Hepatic stellate cell (primary cell): Measurements from ENCODE around the gene NBPF1.
"Not testable (repeated sequence)": the region's sequence is repeated elsewhere in the genome, so short reads cannot be mapped to it uniquely, and the experiment has no call there.

Source experiments
- DNase-seq: peaks from one replicate; pipeline ENCODE4 v3.0.0; 2011; ENCODE audit warnings: low spot score

NBPF1 gene

DNA sequence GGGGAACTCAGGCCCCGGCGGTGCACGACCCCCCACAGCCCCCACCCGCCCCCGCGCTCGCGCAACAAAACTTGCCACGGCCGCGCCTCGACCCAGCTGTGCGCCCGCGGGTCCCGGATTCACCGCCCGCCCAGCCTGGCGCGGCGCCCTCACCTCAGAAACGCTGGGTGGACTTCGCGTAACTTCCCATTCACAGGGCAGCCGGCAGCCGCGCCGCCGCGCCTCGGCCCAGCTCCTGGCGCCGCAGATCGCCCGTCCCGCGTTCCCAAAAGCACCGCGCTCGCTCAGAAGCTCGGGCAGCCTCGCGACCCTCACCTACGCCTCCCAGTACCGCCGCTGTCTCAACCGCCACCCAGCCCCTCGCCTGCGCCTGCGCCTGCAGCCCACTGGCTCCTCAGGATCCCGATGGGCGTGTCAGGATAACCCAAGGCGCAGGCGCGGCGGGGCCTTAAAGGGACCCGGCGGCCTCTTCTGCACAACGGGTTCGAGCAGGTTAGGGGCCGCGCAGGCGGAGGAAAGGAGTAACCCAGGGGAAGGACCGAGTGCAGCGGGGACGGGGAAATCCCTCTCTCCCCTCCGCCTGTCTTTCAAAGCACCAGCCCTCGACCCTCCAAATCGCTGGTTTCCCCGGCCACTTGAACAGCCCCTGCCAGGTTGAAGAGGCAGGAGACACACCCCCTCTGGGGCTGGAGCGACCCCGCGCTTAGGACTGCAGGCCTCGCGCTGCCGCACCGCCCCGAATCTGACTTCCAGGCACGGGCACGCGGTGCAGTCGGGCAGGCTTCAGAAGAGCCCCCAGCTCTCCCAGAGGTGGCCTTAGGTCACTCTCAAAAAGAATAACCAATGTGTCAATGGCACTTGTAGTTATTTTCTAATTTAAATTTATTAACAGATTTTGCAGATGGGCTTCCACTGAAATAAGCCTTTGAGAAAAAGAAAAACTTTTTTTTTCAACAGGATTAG is at the start of gene NBPF1:
TSS of gene NBPF1 (minus strand) at position 380 of the 963 bp plus-strand sequence.
- peak; percentile 100 for DNase-seq

DNA sequence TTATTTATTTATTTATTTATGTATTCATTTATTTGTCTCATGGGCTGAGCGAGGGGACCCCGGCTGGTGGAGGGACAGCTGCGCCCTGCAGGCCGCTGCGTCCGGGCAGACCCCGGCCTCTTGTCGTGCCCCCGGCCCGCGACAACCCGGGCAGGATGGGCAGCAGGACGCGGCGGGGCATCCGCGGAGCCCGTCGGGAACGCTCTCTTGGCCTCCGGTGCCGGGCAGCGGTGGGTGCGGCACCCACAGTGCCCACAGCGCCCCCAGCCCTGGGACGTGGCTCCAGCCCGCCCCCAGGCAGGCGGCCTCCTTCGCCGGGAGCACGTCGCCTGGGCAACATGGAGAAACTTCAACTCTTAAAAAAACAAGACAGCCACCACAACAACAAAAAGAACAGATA is 44.9 kb upstream of the NBPF1 start:
- DNase-seq, result not testable (repeated sequence)

DNA sequence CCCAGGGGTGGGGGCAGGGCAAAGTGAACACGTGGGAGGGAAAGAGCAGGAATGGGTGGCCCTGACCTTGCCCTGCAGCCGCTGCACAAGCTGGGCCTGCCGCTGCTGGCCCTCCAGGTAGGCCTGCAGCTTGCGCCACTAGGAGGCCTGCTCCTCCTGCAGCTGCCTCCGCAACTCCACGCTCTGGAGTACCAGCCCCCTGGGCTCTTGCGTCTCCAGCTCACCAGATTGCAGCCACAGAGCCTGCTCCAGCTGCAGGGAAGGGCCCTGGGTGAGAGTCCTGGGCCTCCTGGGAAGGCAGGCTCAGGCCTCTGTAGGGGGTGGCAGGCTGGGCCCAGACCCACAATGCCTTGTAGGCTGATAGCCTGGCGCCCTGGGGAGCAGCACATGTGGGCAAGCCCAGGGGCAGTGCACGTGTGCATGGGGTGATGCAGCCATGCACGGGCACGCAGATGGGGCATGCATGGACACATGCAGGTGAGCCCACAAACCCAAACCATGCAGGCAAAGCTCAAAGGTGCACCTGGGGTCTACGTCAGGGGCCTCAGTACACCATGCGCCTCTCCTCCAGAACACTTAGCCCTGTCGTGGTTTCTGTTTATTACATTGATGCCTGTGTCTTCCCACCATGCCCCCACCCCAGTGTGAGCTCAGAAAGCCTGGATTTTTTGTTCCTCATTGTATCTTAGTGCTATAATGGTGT is 43.8 kb upstream of the NBPF1 start:
- not testable (repeated sequence) for DNase-seq

DNA sequence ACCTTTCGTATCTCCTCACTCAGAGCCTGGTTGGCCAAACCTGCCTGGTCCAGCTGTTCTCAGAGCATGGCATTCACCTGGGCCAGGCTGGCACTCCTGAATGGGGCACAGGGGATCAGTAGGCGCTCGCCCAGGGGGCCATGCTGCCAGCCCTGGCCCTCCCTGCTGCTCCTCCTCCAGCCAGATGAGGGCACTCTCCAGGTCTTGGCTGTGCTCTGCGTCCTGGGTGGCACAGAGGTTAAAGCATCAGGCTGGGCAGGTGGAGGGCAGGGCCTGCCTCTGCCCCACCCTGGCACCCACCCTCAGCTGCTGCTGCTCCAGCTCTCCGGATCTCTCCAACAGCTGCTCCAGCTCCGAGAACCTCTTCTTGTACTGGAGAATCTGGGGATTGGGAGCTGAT is 43.2 kb upstream of the NBPF1 start:
- not testable (repeated sequence) for DNase-seq

GRCh38 chr1:16651560-16651959 is 38.2 kb upstream of the NBPF1 start:
- DNase-seq, result not testable (repeated sequence)

GRCh38 chr1:16649960-16650359 is 36.6 kb upstream of the NBPF1 start:
- not testable (repeated sequence) for DNase-seq

DNA sequence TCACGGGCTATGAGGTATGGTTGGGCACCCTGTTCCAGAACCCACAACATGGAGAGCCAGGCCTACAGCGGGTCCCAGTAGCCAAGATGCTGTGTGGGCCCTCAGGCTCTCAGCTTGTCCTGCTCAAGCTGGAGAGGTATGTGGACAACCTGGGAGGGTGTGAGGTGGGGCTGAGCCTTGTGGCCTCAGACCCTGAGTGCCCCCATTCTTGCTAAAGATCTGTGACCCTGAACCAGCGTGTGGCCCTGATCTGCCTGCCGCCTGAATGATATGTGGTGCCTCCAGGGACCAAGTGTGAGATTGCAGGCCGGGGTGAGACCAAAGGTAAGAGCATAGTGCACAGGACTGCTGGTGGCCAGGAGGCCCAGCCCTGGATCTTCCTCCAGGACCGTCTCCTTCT is 36.0 kb upstream of the NBPF1 start:
- DNase-seq, result not testable (repeated sequence)

GRCh38 chr1:16648756-16649155 is 35.4 kb upstream of the NBPF1 start:
- DNase-seq, result not testable (repeated sequence)

DNA sequence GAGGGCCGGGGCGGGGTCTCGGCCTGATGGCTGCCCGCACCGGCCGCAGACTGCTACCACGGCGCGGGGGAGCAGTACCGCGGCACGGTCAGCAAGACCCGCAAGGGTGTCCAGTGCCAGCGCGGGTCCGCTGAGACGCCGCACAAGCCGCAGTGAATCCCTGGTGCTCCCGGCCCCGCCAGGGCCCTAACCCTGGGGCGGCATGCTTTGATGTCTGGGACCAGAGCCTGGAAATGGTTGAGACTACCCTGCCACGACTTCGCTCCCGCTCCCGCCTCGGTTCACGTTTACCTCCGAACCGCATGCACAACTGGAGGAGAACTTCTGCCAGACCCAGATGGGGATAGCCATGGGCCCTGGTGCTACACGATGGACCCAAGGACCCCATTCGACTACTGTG is 34.9 kb upstream of the NBPF1 start:
- not testable (repeated sequence) for DNase-seq

- DNase-seq, result not testable (repeated sequence)
These were observed 34.1 kb upstream of the NBPF1 start for GRCh38 chr1:16647179-16648176.

- not testable (repeated sequence) for DNase-seq
These were observed 33.4 kb upstream of the NBPF1 start for GRCh38 chr1:16646716-16647115.

GRCh38 chr1:16646061-16646664 is 32.8 kb upstream of the NBPF1 start:
- DNase-seq, result not testable (repeated sequence)

DNA sequence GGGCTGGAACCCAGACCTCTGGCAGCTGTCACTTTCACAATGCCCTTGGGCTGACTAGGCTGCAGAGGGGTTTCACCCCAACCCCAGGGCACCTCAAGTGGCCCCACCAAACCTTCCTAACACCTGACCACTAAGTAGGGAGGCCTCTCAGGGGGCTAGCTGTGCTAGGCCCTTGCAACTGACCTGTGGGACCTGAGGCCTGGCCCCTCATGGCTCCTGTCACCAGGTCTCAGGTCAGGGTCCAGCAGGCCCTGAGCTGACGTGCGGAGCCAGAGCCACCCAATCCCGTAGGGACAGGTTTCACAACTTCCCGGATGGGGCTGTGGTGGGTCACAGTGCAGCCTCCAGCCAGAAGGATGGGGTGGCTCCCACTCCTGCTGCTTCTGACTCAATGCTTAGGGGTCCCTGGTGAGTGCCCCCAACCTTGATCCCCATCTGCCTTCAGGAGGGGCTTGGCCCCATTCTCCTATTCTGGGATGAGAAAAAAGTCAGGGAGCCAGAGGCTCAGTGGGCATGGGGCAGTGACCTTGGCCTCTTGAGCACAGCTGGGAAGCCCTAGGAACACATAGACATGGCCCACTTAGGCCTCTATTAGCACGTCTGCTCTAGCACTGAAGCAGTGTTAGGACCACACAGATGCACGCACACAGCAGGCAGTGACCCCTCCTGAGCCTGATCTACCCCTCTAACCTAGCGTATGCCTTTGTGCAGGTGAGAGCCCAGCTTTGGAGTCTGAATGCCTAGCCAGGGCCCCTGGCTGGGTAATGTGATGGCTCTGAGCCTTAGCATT is 32.1 kb upstream of the NBPF1 start:
- DNase-seq, result not testable (repeated sequence)

GRCh38 chr1:16644482-16645270 is 31.3 kb upstream of the NBPF1 start:
- DNase-seq, result peak; percentile 100

- no peak for DNase-seq
These were observed 30.8 kb upstream of the NBPF1 start for GRCh38 chr1:16644193-16644481.

GRCh38 chr1:16643476-16644192 is 30.3 kb upstream of the NBPF1 start:
- DNase-seq, result not testable (repeated sequence)

- DNase-seq, result not testable (repeated sequence)
These were observed 29.6 kb upstream of the NBPF1 start for GRCh38 chr1:16643001-16643411.

- DNase-seq, result not testable (repeated sequence)
These were observed 28.9 kb upstream of the NBPF1 start for GRCh38 chr1:16642025-16642966.
